Measurements from ENCODE around the gene RGS7.

RGS7 gene

GRCh38 chr1:240824238-240824637, 532.8 kb downstream of the RGS7 start:
- H3K4me3 ChIP-seq: no peak overlapping the region
- no peak for TF ChIP-seq CTCF (IDR thresholded peaks at IDR 0.05)
- no peak for DNase-seq (ENCODE audit: low spot score)
- H3K27ac ChIP-seq: no peak overlapping the region

GRCh38 chr1:240823357-240823756, 533.6 kb downstream of the RGS7 start:
- TF ChIP-seq CTCF (IDR thresholded peaks at IDR 0.05): no peak
- no peak for DNase-seq (ENCODE audit: low spot score)
- no peak overlapping the region for H3K27ac ChIP-seq
- H3K4me3 ChIP-seq: no peak overlapping the region

GRCh38 chr1:240821925-240822324, 535.1 kb downstream of the RGS7 start:
- Histone ChIP-seq H3K4me3 (no peak overlapping the region), H3K27ac (no peak overlapping the region)
- no peak for TF ChIP-seq CTCF (IDR thresholded peaks at IDR 0.05)
- no peak for DNase-seq (ENCODE audit: low spot score)

GRCh38 chr1:240820816-240821215, 536.2 kb downstream of the RGS7 start:
- no peak for DNase-seq (ENCODE audit: low spot score)
- Histone ChIP-seq H3K4me3 (no peak overlapping the region), H3K27ac (no peak overlapping the region)
- TF ChIP-seq CTCF (IDR thresholded peaks at IDR 0.05): no peak

- no peak for TF ChIP-seq CTCF (IDR thresholded peaks at IDR 0.05)
- H3K27ac ChIP-seq: no peak overlapping the region
- H3K4me3 ChIP-seq: no peak overlapping the region
- DNase-seq (ENCODE audit: low spot score): no peak
Observed at GRCh38 chr1:240816472-240816871, 540.5 kb downstream of the RGS7 start.

- H3K4me3 ChIP-seq: no peak overlapping the region
- DNase-seq (ENCODE audit: low spot score): no peak
- no peak overlapping the region for H3K27ac ChIP-seq
- no peak for TF ChIP-seq CTCF (IDR thresholded peaks at IDR 0.05)
Observed at GRCh38 chr1:240813720-240814119, 543.3 kb downstream of the RGS7 start.

- no peak for DNase-seq (ENCODE audit: low spot score)
- H3K27ac ChIP-seq: no peak overlapping the region
- H3K4me3 ChIP-seq: no peak overlapping the region
- no peak for TF ChIP-seq CTCF (IDR thresholded peaks at IDR 0.05)
Observed at GRCh38 chr1:240811256-240811655, 545.7 kb downstream of the RGS7 start.

All from coronary artery (tissue), 2 donors.